ENCODE measurements around the gene ARHGAP24.

The ARHGAP24 gene

DNA sequence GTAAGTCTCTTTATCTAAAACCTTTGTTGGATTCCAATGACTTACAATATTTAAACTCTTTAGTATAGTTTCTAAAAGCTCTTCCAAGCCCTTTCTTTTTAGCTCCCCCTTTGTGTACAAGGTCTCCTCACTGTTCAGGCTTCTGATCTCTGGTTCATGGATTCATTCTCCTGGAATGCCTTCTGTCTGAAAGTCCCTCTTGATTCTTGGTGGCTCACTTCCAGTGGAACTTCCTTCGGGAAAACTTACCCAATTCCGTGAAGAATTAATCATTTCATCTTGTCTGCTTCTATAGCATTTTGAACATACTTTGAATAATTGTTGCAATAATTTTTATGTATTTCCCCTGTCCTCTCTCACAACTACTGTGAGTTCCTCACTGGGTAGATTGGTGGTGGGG is 3.6 kb downstream of the ARHGAP24 start:
- Histone ChIP-seq H3K4me1 (ENCODE audit: control insufficient read depth in 1 of 2, insufficient read depth in 2 of 2, low read length in 2 of 2) (peaks cover 0 to 5% of the 10 kb centered on the region in 2 donors), H3K27me3 (ENCODE audit: control insufficient read depth in 1 of 2, insufficient read depth in 2 of 2, low read length in 2 of 2) (peaks cover 0 to 4% of the 10 kb centered on the region in 2 donors), H3K4me3 (ENCODE audit: low read depth in 1 of 2, low read length in 2 of 2) (no peak overlapping the region), H3K9ac (ENCODE audit: low read depth in 1 of 2, low read length in 2 of 2) (no peak overlapping the region), H3K27ac (ENCODE audit: low read depth, low read length) (no peak overlapping the region), H3K36me3 (ENCODE audit: control insufficient read depth in 1 of 2, insufficient read depth in 2 of 2, low read length in 2 of 2) (no peaks in the 10 kb centered on the region), H3K9me3 (ENCODE audit: control insufficient read depth in 1 of 2, low read length in 2 of 2) (no peaks in the 10 kb centered on the region)

DNA sequence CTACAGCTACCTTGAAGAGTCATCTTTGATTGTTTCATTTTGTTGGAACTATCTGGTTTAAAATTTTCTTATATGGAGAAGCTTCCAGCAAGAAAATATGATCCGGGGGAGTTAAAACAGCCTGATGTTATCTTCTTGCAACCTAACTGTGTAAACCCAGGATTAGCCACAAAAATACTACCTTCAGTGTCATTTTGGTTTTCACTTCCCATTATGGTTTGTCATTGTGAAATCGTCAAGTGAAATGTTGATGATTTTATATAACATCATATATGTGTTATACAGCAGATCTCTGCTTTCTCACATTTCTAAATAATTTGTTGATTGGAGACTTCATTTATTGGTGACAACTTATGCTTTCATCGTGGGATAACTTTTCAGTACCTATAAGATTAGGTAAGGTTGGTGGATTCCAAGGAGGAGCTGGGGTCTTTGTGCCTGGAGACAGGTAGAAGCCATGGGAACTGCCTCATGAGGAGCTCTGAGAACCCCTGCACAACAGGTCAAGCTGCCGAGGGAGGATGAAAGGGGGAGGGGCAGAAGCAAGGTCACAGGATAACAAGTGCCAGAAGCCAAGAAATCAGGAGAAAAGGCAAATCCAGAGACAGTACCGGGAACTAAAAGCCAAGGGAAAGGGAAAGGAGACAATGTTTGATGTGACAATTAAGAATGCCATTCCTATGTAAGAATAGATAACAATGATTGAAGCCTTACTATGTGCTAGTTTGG is 7.2 kb downstream of the ARHGAP24 start:
- Histone ChIP-seq H3K4me1 (ENCODE audit: control insufficient read depth in 1 of 2, insufficient read depth in 2 of 2, low read length in 2 of 2) (no peaks in the 10 kb centered on the region), H3K9me3 (ENCODE audit: control insufficient read depth in 1 of 2, low read length in 2 of 2) (no peaks in the 10 kb centered on the region), H3K9ac (ENCODE audit: low read depth in 1 of 2, low read length in 2 of 2) (no peak overlapping the region), H3K27ac (ENCODE audit: low read depth, low read length) (no peak overlapping the region), H3K36me3 (ENCODE audit: control insufficient read depth in 1 of 2, insufficient read depth in 2 of 2, low read length in 2 of 2) (no peaks in the 10 kb centered on the region), H3K4me3 (ENCODE audit: low read depth in 1 of 2, low read length in 2 of 2) (no peak overlapping the region), H3K27me3 (ENCODE audit: control insufficient read depth in 1 of 2, insufficient read depth in 2 of 2, low read length in 2 of 2) (no peaks in the 10 kb centered on the region)

DNA sequence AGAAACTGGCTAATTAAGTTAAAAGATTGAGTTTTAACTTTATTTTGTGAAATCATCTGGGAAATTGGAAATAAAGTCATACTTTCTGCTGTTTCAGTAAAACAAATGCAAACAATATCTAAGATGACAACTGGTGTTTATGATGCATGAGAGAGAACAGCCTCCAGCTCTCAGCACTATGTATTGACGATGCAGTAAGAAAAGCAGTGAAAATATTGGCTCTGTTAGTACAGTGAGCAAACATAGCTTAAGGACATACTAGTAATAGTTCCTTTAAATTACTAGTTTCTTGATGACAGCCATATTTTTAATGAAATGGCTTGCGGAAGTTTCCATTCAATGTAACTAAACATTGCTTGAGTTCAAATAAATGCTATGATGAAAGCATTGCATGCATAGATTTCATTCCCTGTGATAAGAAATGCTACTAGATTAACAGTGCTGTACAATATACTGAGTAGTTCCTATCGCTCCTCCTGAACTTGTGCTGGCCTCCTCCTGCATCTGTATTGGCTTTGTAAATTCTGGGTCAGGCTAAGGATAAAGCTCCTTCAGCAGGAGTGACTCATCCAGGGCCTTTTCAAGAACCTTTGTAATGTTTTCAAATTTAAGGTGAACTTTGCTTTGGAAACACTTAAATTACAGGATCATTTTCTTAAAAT is 11.6 kb downstream of the ARHGAP24 start:
- H3K9me3 ChIP-seq (ENCODE audit: control insufficient read depth in 1 of 2, low read length in 2 of 2) = no peaks in the 10 kb centered on the region
- H3K4me1 ChIP-seq (ENCODE audit: control insufficient read depth in 1 of 2, insufficient read depth in 2 of 2, low read length in 2 of 2) = no peaks in the 10 kb centered on the region
- H3K27ac ChIP-seq (ENCODE audit: low read depth, low read length) = no peak overlapping the region
- no peaks in the 10 kb centered on the region for H3K27me3 ChIP-seq (ENCODE audit: control insufficient read depth in 1 of 2, insufficient read depth in 2 of 2, low read length in 2 of 2)
- no peak overlapping the region for H3K9ac ChIP-seq (ENCODE audit: low read depth in 1 of 2, low read length in 2 of 2)
- no peaks in the 10 kb centered on the region for H3K36me3 ChIP-seq (ENCODE audit: control insufficient read depth in 1 of 2, insufficient read depth in 2 of 2, low read length in 2 of 2)
- no peak overlapping the region for H3K4me3 ChIP-seq (ENCODE audit: low read depth in 1 of 2, low read length in 2 of 2)

DNA sequence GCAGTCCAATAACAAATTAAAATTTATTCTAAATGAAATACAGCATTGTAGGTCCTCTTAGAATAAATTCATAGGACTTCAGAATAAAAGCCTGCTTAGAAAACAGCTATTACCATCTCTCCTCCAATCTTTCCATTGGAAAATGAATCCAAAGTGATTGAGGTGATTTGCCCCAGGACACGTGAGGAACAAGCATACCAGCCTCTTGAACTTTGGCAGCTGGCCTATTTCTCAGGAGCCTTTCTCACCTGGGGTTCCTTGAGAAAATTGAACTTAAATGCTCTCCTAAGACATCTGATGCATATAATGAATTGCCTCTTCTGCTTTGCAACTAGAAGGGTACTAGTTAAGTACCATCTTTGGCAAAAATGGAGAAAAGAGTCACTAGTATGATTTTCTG is 13.5 kb downstream of the ARHGAP24 start:
- no peaks in the 10 kb centered on the region for H3K4me1 ChIP-seq (ENCODE audit: control insufficient read depth in 1 of 2, insufficient read depth in 2 of 2, low read length in 2 of 2)
- no peak overlapping the region for H3K4me3 ChIP-seq (ENCODE audit: low read depth in 1 of 2, low read length in 2 of 2)
- no peaks in the 10 kb centered on the region for H3K27me3 ChIP-seq (ENCODE audit: control insufficient read depth in 1 of 2, insufficient read depth in 2 of 2, low read length in 2 of 2)
- no peak overlapping the region for H3K27ac ChIP-seq (ENCODE audit: low read depth, low read length)
- H3K9ac ChIP-seq (ENCODE audit: low read depth in 1 of 2, low read length in 2 of 2) = no peak overlapping the region
- H3K9me3 ChIP-seq (ENCODE audit: control insufficient read depth in 1 of 2, low read length in 2 of 2) = no peaks in the 10 kb centered on the region
- H3K36me3 ChIP-seq (ENCODE audit: control insufficient read depth in 1 of 2, insufficient read depth in 2 of 2, low read length in 2 of 2) = no peaks in the 10 kb centered on the region

DNA sequence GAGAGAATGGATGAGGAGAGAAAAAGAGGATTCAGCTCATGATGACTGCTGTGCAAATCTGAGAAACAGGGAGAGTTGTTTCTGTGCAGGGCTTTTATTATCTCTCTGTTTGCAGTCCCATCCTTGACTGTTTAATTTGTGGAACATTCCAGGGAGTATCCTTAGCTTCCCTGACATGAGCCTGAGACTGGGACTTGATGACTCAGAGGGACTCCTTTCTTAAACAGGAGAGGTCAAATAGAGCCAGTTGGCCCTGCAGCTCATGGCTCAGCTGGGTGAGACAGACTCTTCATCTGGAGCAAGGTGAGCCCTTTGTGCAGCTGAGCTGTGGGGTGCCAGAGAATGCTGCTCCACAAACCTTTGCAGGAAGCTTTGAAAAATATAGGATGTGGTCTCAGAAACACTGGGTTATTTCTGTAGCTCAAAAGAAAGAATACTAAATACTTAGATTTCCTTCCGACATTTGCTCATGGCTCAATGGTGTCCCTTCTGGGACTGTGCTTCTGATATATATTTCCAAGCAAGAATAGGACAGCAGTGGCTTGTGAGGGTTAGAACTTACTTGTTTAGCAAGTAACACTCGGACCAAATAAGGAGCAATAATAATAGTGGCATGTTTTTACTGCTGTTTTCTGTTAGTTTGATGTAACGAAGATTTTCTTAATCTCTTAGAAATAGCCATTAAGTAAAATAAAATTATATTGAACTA is 14.5 kb downstream of the ARHGAP24 start:
- Histone ChIP-seq H3K27ac (ENCODE audit: low read depth, low read length) (no peak overlapping the region), H3K9me3 (ENCODE audit: control insufficient read depth in 1 of 2, low read length in 2 of 2) (no peaks in the 10 kb centered on the region), H3K9ac (ENCODE audit: low read depth in 1 of 2, low read length in 2 of 2) (no peak overlapping the region), H3K27me3 (ENCODE audit: control insufficient read depth in 1 of 2, insufficient read depth in 2 of 2, low read length in 2 of 2) (no peaks in the 10 kb centered on the region), H3K4me1 (ENCODE audit: control insufficient read depth in 1 of 2, insufficient read depth in 2 of 2, low read length in 2 of 2) (no peaks in the 10 kb centered on the region), H3K4me3 (ENCODE audit: low read depth in 1 of 2, low read length in 2 of 2) (no peak overlapping the region), H3K36me3 (ENCODE audit: control insufficient read depth in 1 of 2, insufficient read depth in 2 of 2, low read length in 2 of 2) (no peaks in the 10 kb centered on the region)

DNA sequence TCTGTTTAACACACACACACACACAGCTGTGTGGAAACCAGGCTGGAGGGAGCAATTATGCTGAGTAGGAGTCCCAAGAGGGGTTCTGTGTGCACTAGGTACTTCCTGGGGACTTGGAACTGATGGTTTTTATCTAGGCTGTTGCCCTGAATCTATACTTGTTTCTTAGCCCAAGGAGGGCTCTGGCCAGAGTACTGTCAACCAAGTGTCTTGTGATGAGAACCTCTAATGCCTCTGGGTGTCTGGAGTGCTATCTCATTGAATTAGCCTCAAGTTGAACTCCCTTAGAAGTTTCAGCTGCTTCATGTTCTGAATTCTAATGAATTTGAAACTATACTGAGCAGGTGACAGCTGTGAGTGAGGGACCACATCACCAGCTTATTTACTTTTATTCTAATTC is 16.6 kb downstream of the ARHGAP24 start:
- Histone ChIP-seq H3K9me3 (ENCODE audit: control insufficient read depth in 1 of 2, low read length in 2 of 2) (no peaks in the 10 kb centered on the region), H3K9ac (ENCODE audit: low read depth in 1 of 2, low read length in 2 of 2) (no peak overlapping the region), H3K4me3 (ENCODE audit: low read depth in 1 of 2, low read length in 2 of 2) (no peak overlapping the region), H3K27ac (ENCODE audit: low read depth, low read length) (no peak overlapping the region), H3K4me1 (ENCODE audit: control insufficient read depth in 1 of 2, insufficient read depth in 2 of 2, low read length in 2 of 2) (no peaks in the 10 kb centered on the region), H3K36me3 (ENCODE audit: control insufficient read depth in 1 of 2, insufficient read depth in 2 of 2, low read length in 2 of 2) (no peaks in the 10 kb centered on the region), H3K27me3 (ENCODE audit: control insufficient read depth in 1 of 2, insufficient read depth in 2 of 2, low read length in 2 of 2) (no peaks in the 10 kb centered on the region)

DNA sequence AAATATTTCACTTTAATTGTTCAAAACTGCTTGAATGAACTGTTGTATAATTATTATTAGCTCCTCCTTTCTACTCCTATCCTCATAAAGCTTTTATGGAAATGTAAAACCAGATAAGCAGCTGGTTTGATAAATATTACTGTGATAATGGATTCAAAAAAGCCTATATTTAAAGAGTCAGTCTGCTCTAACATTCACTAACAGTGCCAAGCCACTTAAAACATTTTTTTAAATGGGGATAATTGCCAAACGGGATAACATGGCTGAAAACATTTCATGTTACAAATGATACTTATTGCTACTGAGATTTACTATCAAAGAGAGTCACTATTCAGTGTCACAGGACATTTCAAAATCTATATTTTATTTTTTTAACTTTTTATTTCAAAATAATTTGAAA is 17.4 kb downstream of the ARHGAP24 start:
- H3K27ac ChIP-seq (ENCODE audit: low read depth, low read length) = no peak overlapping the region
- no peak overlapping the region for H3K9ac ChIP-seq (ENCODE audit: low read depth in 1 of 2, low read length in 2 of 2)
- no peaks in the 10 kb centered on the region for H3K4me1 ChIP-seq (ENCODE audit: control insufficient read depth in 1 of 2, insufficient read depth in 2 of 2, low read length in 2 of 2)

DNA sequence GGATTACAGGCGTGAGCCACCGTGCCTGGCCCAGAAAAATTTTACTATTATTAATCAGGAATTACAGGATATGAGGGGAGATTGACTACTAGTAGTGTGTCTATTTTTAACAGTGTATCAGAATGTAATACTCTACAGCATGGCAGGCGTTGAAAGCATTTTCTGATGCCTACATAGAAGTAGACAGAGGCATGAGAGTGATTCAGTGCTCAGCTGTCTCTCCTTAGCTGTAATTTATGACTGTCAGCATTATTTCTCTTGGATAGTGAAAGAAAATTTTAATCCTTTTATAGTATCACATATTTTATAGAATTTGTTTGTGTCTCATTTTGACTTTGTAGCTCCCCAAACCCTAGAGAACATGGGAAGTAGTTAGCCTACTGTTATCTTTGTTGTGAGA is 20.7 kb downstream of the ARHGAP24 start:
- H3K36me3 ChIP-seq (ENCODE audit: control insufficient read depth in 1 of 2, insufficient read depth in 2 of 2, low read length in 2 of 2) = no peaks in the 10 kb centered on the region
- H3K9ac ChIP-seq (ENCODE audit: low read depth in 1 of 2, low read length in 2 of 2) = no peak overlapping the region
- H3K9me3 ChIP-seq (ENCODE audit: control insufficient read depth in 1 of 2, low read length in 2 of 2) = no peaks in the 10 kb centered on the region
- no peaks in the 10 kb centered on the region for H3K27me3 ChIP-seq (ENCODE audit: control insufficient read depth in 1 of 2, insufficient read depth in 2 of 2, low read length in 2 of 2)
- no peak overlapping the region for H3K4me3 ChIP-seq (ENCODE audit: low read depth in 1 of 2, low read length in 2 of 2)
- H3K4me1 ChIP-seq (ENCODE audit: control insufficient read depth in 1 of 2, insufficient read depth in 2 of 2, low read length in 2 of 2) = peaks cover 0 to 9% of the 10 kb centered on the region in 2 donors
- no peak overlapping the region for H3K27ac ChIP-seq (ENCODE audit: low read depth, low read length)

More for the DNA sequence above, 17.4 kb downstream of the ARHGAP24 start:
- no peaks in the 10 kb centered on the region for H3K9me3 ChIP-seq (ENCODE audit: control insufficient read depth in 1 of 2, low read length in 2 of 2)
- no peaks in the 10 kb centered on the region for H3K36me3 ChIP-seq (ENCODE audit: control insufficient read depth in 1 of 2, insufficient read depth in 2 of 2, low read length in 2 of 2)
- no peak overlapping the region for H3K4me3 ChIP-seq (ENCODE audit: low read depth in 1 of 2, low read length in 2 of 2)
- no peaks in the 10 kb centered on the region for H3K27me3 ChIP-seq (ENCODE audit: control insufficient read depth in 1 of 2, insufficient read depth in 2 of 2, low read length in 2 of 2)

DNA sequence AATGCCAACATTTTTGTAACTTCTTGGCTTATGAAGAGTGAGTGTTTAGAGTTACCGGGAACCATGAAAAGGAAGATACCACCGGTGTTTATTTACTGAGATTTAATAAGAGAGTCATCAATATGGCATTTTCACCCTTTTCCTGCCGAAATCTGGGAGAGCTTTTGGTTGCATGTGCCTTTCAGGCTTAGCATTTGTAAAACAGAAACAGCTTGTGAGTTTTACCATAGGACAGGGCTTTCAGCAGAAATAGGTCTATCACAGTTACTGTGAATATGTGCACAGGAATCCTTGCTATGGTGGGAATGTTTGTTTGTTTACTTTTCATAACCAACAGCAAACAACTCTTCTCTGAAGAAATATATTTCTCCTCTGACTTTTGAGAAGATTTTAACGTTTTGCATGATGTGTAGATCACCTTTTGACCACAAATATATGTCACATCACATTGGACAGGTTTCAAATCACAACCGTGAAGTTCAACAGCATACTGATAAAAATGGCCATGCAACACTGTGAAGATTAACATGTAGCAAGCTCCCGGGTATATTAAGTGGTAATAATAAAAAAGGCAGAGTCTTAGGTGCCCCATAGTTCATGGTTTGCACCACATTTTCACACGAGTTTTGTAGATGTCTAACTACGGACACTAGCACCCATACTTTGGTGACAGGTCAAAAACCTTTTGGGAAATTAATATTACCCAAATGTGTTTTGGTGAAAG is 21.3 kb downstream of the ARHGAP24 start:
- Histone ChIP-seq H3K9me3 (ENCODE audit: control insufficient read depth in 1 of 2, low read length in 2 of 2) (no peaks in the 10 kb centered on the region), H3K4me3 (ENCODE audit: low read depth in 1 of 2, low read length in 2 of 2) (no peak overlapping the region), H3K27me3 (ENCODE audit: control insufficient read depth in 1 of 2, insufficient read depth in 2 of 2, low read length in 2 of 2) (no peaks in the 10 kb centered on the region), H3K27ac (ENCODE audit: low read depth, low read length) (no peak overlapping the region), H3K36me3 (ENCODE audit: control insufficient read depth in 1 of 2, insufficient read depth in 2 of 2, low read length in 2 of 2) (no peaks in the 10 kb centered on the region), H3K4me1 (ENCODE audit: control insufficient read depth in 1 of 2, insufficient read depth in 2 of 2, low read length in 2 of 2) (peaks cover 0 to 9% of the 10 kb centered on the region in 2 donors), H3K9ac (ENCODE audit: low read depth in 1 of 2, low read length in 2 of 2) (no peak overlapping the region)

DNA sequence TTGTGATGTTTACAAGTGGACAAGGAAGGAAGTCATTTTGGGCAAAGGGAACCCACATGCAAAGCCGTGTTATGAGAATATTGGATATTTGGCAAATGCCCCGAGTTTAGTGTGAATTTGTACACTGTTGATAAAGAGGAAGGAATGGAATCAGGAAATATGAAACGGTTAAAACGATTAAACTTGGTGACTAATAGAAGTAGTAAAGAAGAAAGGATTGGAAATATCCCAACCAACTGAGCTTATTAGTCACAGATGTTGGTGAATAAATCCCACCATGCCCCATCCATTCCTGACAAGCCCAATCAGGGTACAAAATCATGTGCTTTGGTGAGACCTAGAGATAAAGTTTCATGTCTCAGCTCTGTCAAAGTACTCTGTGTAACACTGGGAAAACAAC is 22.0 kb downstream of the ARHGAP24 start:
- H3K9ac ChIP-seq (ENCODE audit: low read depth in 1 of 2, low read length in 2 of 2) = no peak overlapping the region
- no peaks in the 10 kb centered on the region for H3K27me3 ChIP-seq (ENCODE audit: control insufficient read depth in 1 of 2, insufficient read depth in 2 of 2, low read length in 2 of 2)
- no peak overlapping the region for H3K27ac ChIP-seq (ENCODE audit: low read depth, low read length)
- peaks cover 0 to 9% of the 10 kb centered on the region in 2 donors for H3K4me1 ChIP-seq (ENCODE audit: control insufficient read depth in 1 of 2, insufficient read depth in 2 of 2, low read length in 2 of 2)
- no peaks in the 10 kb centered on the region for H3K9me3 ChIP-seq (ENCODE audit: control insufficient read depth in 1 of 2, low read length in 2 of 2)
- no peak overlapping the region for H3K4me3 ChIP-seq (ENCODE audit: low read depth in 1 of 2, low read length in 2 of 2)
- H3K36me3 ChIP-seq (ENCODE audit: control insufficient read depth in 1 of 2, insufficient read depth in 2 of 2, low read length in 2 of 2) = no peaks in the 10 kb centered on the region

Data from duodenal mucosa (tissue), 2 donors.